H9 (cell line): ENCODE results near the gene FAM204A. TPM values are rescaled to one million over a fixed set of nuclear protein-coding genes. Genes with fewer than 3 reads are reported as not detected.

ENCODE experiments used
- DNase-seq: peaks from one replicate; pipeline ENCODE4 v3.0.0-alpha.2; 2017
- H2AFZ ChIP-seq: one replicate; pipeline ENCODE4 v1.6.1; 2013; ENCODE audit warnings: mild to moderate bottlenecking, low read length, control low read depth, moderate library complexity
- H2AK5ac ChIP-seq: 2 replicates; pipeline ENCODE4 v1.6.1; 2013; ENCODE audit warnings: low read length, control low read depth, mixed read lengths; ENCODE audit not compliant: insufficient read length
- H2BK120ac ChIP-seq: one replicate; pipeline ENCODE4 v1.6.1; 2013; ENCODE audit warnings: low read depth, mild to moderate bottlenecking, low read length, control low read depth, inconsistent platforms; ENCODE audit not compliant: poor library complexity, severe bottlenecking
- H2BK12ac ChIP-seq: 2 replicates; pipeline ENCODE4 v1.6.1; 2013; ENCODE audit warnings: low read length, control low read depth, mixed read lengths, low read depth; ENCODE audit not compliant: insufficient read length
- H2BK15ac ChIP-seq: 2 replicates; pipeline ENCODE4 v1.6.1; 2013; ENCODE audit warnings: low read depth, low read length, control low read depth
- H2BK20ac ChIP-seq: one replicate; pipeline ENCODE4 v1.6.1; 2013; ENCODE audit warnings: low read depth, mild to moderate bottlenecking, low read length, control low read depth, inconsistent platforms; ENCODE audit not compliant: poor library complexity, severe bottlenecking
- H2BK5ac ChIP-seq: 2 replicates; pipeline ENCODE4 v1.6.1; 2013; ENCODE audit warnings: low read length, control low read depth, mixed read lengths; ENCODE audit not compliant: insufficient read length
- H3K14ac ChIP-seq: 2 replicates; pipeline ENCODE4 v1.6.1; 2013; ENCODE audit warnings: low read length, control low read depth; ENCODE audit not compliant: insufficient read depth
- H3K18ac ChIP-seq: 2 replicates; pipeline ENCODE4 v1.6.1; 2013; ENCODE audit warnings: low read depth, mild to moderate bottlenecking, mixed read lengths, low read length, control low read depth; ENCODE audit not compliant: insufficient read length
- H3K23ac ChIP-seq: 2 replicates; pipeline ENCODE4 v1.6.1; 2013; ENCODE audit warnings: low read length, control low read depth, mixed read lengths, low read depth; ENCODE audit not compliant: insufficient read length
- H3K23me2 ChIP-seq: 2 replicates; pipeline ENCODE4 v1.6.1; 2013; ENCODE audit warnings: low read depth, mild to moderate bottlenecking, mixed read lengths, low read length, control low read depth; ENCODE audit not compliant: insufficient read length, poor library complexity, severe bottlenecking
- H3K27ac ChIP-seq: 2 replicates; pipeline ENCODE4 v1.5.1; 2013; ENCODE audit warnings: low read length, control low read depth, mixed read lengths, low read depth; ENCODE audit not compliant: insufficient read length
- H3K27me3 ChIP-seq: 2 replicates; pipeline ENCODE4 v1.6.1; 2013; ENCODE audit warnings: low read length, control low read depth, inconsistent platforms; ENCODE audit not compliant: insufficient read depth
- H3K4ac ChIP-seq: 2 replicates; pipeline ENCODE4 v1.6.1; 2013; ENCODE audit warnings: low read depth, mild to moderate bottlenecking, control low read depth, inconsistent platforms, low read length, moderate library complexity
- H3K4me1 ChIP-seq: 2 replicates; pipeline ENCODE4 v1.6.1; 2013; ENCODE audit warnings: low read length, control low read depth, inconsistent platforms; ENCODE audit not compliant: insufficient read depth
- H3K4me2 ChIP-seq: 2 replicates; pipeline ENCODE4 v1.6.1; 2013; ENCODE audit warnings: low read length, control low read depth, mixed read lengths; ENCODE audit not compliant: insufficient read length, insufficient read depth
- H3K56ac ChIP-seq: 2 replicates; pipeline ENCODE4 v1.6.1; 2013; ENCODE audit warnings: low read depth, mild to moderate bottlenecking, mixed read lengths, low read length, control low read depth; ENCODE audit not compliant: insufficient read length
- H3K79me1 ChIP-seq: 2 replicates; pipeline ENCODE4 v1.6.1; 2013; ENCODE audit warnings: low read depth, mild to moderate bottlenecking, moderate library complexity, low read length, control low read depth, inconsistent platforms; ENCODE audit not compliant: insufficient read depth, poor library complexity, severe bottlenecking
- H3K79me2 ChIP-seq: 2 replicates; pipeline ENCODE4 v1.6.1; 2013; ENCODE audit warnings: low read length, control low read depth, inconsistent platforms; ENCODE audit not compliant: insufficient read depth
- H3K9ac ChIP-seq: 2 replicates; pipeline ENCODE4 v1.6.1; 2013; ENCODE audit warnings: low read length, control low read depth, mixed read lengths; ENCODE audit not compliant: insufficient read length; ENCODE audit errors: extremely low read depth
- H3K9me3 ChIP-seq: one replicate; pipeline ENCODE4 v1.6.1; 2013; ENCODE audit warnings: low read depth, low read length, inconsistent platforms; ENCODE audit not compliant: control insufficient read depth
- H3T11ph ChIP-seq: one replicate; pipeline ENCODE4 v1.6.1; 2013; ENCODE audit warnings: mild to moderate bottlenecking, low read length, control low read depth, inconsistent platforms
- H4K20me1 ChIP-seq: one replicate; pipeline ENCODE4 v1.6.1; 2013; ENCODE audit not compliant: control insufficient read depth, insufficient read length, insufficient read depth
- H4K5ac ChIP-seq: 2 replicates; pipeline ENCODE4 v1.6.1; 2013; ENCODE audit warnings: low read depth, mild to moderate bottlenecking, mixed read lengths, low read length, control low read depth; ENCODE audit not compliant: insufficient read length
- H4K8ac ChIP-seq: replicated peaks from 2 replicates; pipeline ENCODE4 v1.6.1; 2013; ENCODE audit warnings: low read length, control low read depth, mixed read lengths, low read depth; ENCODE audit not compliant: insufficient read length
- H4K91ac ChIP-seq: 2 replicates; pipeline ENCODE4 v1.6.1; 2013; ENCODE audit warnings: low read depth, mild to moderate bottlenecking, moderate library complexity, mixed read lengths, low read length, control low read depth; ENCODE audit not compliant: insufficient read length
- H3K27ac Mint-ChIP-seq, 3 experiments: 2 replicates in 2 of 3; 3 replicates in 1 of 3; pipeline ENCODE4 v1.8.0; 2020 to 2021; ENCODE audit warnings: mixed read lengths in 3 of 3, mild to moderate bottlenecking in 1 of 3, moderate library complexity in 1 of 3
- H3K27me3 Mint-ChIP-seq: 2 replicates; pipeline ENCODE4 v1.8.0; 2021; ENCODE audit warnings: low read depth, mild to moderate bottlenecking, moderate library complexity, mixed read lengths
- H3K36me3 Mint-ChIP-seq, 3 experiments: 2 replicates in 2 of 3; 3 replicates in 1 of 3; pipeline ENCODE4 v1.8.0; 2020 to 2021; ENCODE audit warnings: low read depth in 3 of 3, mixed read lengths in 3 of 3; ENCODE audit not compliant: insufficient read depth in 1 of 3
- H3K4me1 Mint-ChIP-seq, 2 experiments: 2 replicates each; pipeline ENCODE4 v1.8.0; 2020; ENCODE audit warnings: mixed read lengths in 2 of 2
- H3K4me3 Mint-ChIP-seq, 2 experiments: 2 replicates in 1 of 2; 3 replicates in 1 of 2; pipeline ENCODE4 v1.8.0; 2020 to 2021; ENCODE audit warnings: mild to moderate bottlenecking in 2 of 2, mixed read lengths in 2 of 2, moderate library complexity in 1 of 2
- H3K9me3 Mint-ChIP-seq, 2 experiments: 2 replicates in 1 of 2; 3 replicates in 1 of 2; pipeline ENCODE4 v1.8.0; 2020; ENCODE audit warnings: mild to moderate bottlenecking in 2 of 2, mixed read lengths in 2 of 2, moderate library complexity in 1 of 2
- CTCF ChIP-seq: fragments of 200-600 bp; sonication (generic); conservative IDR thresholded peaks from 3 replicates; pipeline ENCODE4 v1.8.0; 2021; ENCODE audit warnings: antibody characterized with exemption, mild to moderate bottlenecking
- WGBS: extraction: QIAGEN DNeasy Blood & Tissue Kit; methylation state at CpG from one replicate; pipeline ENCODE4 v1.1.7; 2013; ENCODE audit warnings: missing lambda C conversion rate, low lambda C conversion rate, mixed read lengths; ENCODE audit not compliant: insufficient read length; ENCODE audit errors: extremely low coverage; 5-methylcytosine and 5-hydroxymethylcytosine counted together
- total RNA-seq: library from RNA; stranded (reverse); gene quantifications from 2 replicates; pipeline ENCODE4 v1.2.1, GENCODE V29; 2021

The FAM204A gene
- total RNA-seq, 1 experiment from 2014 or later = 42.5 TPM

GRCh38 chr10:118311505-118311904, 30.6 kb downstream of the FAM204A start:
- Histone ChIP-seq H3K4me1 (no peaks in the 10 kb centered on the region), H3K27ac (no peak overlapping the region), H3K23ac (no peak overlapping the region), H3K79me2 (no peaks in the 10 kb centered on the region), H2BK12ac (no peak overlapping the region), H3K14ac (no peak overlapping the region), H3K23me2 (no peaks in the 10 kb centered on the region), H3K27me3 (no peaks in the 10 kb centered on the region), H2BK5ac (no peak overlapping the region), H4K20me1 (no peaks in the 10 kb centered on the region), H2AK5ac (no peak overlapping the region), H4K91ac (no peak overlapping the region), H3T11ph (no peak overlapping the region), H3K9me3 (no peaks in the 10 kb centered on the region), H2BK120ac (no peak overlapping the region), H3K9ac (no peak overlapping the region), H3K4ac (no peak overlapping the region), H4K5ac (no peak overlapping the region), H2BK20ac (no peak overlapping the region), H3K56ac (no peak overlapping the region), H2AFZ (no peak overlapping the region), H2BK15ac (no peak overlapping the region), H3K4me2 (no peak overlapping the region), H4K8ac (no peak overlapping the region), H3K79me1 (no peaks in the 10 kb centered on the region), H3K18ac (no peak overlapping the region)
- DNase-seq = no peak
- Mint-ChIP-seq H3K27ac (no peak overlapping the region), H3K4me1 (no peaks in the 10 kb centered on the region), H3K36me3 (peaks cover 0 to 13% (median 3%) of the 10 kb centered on the region in 3 experiments; a peak in 4 of 7 replicates), H3K4me3 (no peak overlapping the region; a peak in 1 of 5 replicates), H3K27me3 (no peaks in the 10 kb centered on the region), H3K9me3 (no peaks in the 10 kb centered on the region)
- no peak for TF ChIP-seq CTCF
- WGBS = no CpG with 5 or more reads among the region's 2 CpGs
